Activated T-cell treated with anti-CD3 and anti-CD28 coated beads for 1 hour (primary cell): ENCODE data around the gene IER3.

Source experiments
- DNase-seq: peaks from one replicate; pipeline ENCODE4 v3.0.0-alpha.2; 2020; ENCODE audit warnings: low read depth

Gene IER3

DNA sequence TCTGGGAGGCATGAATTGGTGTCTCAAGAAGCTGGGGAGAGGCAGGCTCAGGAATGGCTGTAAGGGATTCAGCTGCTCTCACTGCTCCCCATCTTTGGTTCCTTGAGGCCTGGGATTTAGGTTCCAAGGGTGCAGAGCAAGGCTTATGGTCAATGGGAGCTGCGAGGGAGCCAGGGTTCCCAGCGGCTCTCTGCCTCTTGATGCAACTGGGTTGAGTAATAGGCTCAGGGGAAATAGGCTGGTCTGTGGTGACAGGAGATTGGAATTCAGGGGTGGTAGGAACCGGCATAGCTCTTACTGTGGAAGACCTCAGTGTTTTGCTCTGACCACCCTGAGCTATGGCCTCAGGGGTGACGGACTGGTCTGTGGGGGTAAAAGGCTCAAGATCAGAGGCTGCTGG lies 40.5 kb downstream of the IER3 start:
- DNase-seq, result no peak

DNA sequence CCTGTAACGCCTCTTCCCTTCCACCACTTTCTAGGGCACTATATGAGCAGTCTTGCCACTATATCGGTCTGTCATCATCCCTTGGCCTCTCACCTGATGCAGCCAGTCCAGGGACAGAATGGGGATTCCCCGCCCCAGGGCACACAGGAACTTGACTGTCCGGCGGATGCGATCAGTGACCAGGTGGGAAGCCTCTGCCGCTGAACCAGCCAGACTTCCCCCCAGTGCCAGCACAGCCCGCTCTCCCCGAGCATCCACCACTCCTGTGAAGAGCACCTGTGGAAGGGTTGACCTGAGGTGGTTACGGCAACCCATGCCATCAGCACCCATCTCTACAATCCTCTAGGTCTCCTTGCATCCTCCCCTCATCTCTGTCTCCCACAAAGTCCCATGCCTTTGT lies 41.3 kb downstream of the IER3 start:
- DNase-seq, result no peak

DNA sequence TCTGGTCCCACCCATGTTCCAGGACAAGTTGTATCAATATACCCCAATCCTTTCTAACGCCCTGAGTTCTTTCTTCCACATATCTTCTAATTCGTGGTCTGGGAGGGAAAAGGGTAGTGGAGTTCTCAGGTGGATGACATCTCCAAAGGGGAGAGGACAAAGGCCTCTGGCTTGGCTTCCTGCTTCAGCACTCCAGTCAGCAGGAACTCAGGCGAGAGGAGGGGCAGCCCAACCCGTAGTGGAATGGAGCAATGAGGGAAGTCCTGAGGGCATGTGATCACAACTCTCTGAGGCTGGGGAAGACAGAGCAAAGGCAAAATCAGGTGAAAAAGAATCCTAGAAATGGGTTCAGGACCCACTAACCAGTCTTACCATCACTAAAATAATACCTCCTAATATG lies 44.0 kb downstream of the IER3 start:
- no peak for DNase-seq

DNA sequence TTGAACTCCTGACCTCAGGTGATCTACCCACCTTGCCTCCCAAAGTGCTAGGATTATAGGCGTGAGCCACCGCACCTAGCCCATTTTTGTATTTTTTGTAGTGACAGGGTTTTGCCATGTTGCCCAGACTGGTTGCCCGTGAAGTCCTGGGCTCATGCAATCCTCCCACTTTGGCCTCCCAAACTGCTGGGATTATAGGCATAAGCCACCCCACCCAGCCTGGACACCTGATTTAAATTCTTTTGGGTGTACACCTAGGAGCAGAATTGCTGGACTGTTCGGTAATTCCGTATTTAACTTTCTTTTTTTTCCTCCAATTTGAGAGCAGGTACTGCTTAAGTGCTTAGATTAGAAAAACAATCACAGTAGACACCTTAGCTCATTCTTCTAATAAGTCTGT lies 47.9 kb downstream of the IER3 start:
- no peak for DNase-seq
